HG03342 (cell line): Measurements from ENCODE around the gene SBSN.

Experiments
- ATAC-seq: cut with Tn5 transposase; IDR thresholded peaks from one replicate; pipeline ENCODE4 v1.9.1; 2021; ENCODE audit warnings: mild to moderate bottlenecking, moderate library complexity; ENCODE audit not compliant: unreplicated experiment

SBSN gene

DNA sequence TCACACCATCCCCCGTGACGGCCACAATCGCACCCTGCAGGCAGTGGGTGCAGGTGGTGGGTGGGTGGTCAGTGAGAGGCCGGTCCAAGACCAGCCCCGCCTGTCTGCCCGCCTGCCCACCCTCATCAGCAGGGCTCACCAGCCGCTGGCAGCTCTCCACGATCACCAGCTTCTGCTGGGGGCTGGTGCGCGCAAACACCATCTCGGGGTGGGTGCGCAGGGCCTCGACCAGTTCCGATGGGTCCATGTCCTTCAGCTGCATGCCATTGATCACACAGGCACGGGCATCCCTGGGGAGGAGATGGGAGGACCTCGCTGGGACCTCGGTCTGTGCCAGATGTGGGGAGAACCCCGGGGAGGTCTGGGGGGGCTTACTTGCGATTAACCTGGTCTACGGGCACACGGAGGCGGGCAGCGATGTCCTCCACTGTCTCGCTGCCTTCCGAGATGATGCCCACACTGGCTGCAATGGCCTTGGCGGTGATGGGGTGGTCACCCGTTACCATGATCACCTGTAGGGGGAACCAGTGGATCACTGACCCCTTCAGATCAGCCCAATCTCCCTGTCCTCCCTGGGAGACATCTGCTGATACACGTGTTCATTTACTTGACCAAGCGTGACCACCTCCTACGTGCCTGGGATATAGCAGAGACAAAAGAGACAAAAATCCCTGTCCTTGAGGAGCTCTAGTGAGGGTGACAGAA, 27.3 kb upstream of the SBSN start:
- no peak for ATAC-seq

DNA sequence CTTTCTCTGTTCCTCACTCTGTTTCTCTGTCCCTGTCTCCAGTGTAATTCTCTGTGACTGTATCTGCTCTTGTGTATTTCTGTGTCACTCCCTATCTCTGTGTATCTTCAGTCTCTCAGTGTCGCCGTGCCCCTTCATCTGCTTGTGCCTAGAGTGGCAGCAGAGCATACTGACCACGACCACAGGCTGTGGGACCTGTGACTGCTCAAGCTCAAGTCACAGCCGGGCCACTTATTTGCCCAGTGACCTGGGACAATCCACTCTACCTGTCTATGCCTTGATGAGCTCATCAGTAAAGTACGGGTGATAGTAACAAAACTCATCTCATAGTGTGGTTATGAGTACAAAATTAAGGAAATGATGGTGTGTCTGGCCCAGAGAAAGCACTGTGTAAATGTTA, 26.0 kb upstream of the SBSN start:
- no peak for ATAC-seq

DNA sequence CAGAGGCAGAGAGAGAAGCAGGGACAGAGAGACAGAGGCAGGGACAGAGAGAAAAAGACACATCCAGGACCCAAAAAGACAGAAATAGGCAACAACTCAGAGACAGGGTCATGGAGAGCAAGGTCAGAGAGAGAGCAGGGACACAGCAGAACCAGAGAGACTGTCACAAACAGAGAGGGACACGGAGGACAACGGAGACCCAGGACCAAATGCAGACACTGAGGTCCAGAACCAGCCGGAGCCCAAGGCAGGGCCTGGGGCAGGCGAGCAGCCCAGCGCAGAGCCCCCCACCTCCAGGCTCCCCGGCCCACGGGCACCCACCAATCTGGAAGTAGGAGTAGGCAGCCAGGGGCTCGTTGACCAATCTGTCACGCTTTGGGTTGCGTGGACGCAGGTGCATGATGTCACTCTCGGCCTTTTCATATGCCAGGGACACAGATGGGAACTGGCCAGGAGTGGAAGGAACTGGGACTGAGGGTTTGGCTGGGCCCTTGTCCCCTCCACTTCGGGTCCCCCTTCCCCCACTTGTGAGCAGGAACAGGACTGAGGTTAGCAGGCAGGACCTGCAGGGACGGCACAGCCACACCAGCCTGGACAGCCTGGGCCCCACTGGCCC, 25.4 kb upstream of the SBSN start:
- ATAC-seq: no peak

DNA sequence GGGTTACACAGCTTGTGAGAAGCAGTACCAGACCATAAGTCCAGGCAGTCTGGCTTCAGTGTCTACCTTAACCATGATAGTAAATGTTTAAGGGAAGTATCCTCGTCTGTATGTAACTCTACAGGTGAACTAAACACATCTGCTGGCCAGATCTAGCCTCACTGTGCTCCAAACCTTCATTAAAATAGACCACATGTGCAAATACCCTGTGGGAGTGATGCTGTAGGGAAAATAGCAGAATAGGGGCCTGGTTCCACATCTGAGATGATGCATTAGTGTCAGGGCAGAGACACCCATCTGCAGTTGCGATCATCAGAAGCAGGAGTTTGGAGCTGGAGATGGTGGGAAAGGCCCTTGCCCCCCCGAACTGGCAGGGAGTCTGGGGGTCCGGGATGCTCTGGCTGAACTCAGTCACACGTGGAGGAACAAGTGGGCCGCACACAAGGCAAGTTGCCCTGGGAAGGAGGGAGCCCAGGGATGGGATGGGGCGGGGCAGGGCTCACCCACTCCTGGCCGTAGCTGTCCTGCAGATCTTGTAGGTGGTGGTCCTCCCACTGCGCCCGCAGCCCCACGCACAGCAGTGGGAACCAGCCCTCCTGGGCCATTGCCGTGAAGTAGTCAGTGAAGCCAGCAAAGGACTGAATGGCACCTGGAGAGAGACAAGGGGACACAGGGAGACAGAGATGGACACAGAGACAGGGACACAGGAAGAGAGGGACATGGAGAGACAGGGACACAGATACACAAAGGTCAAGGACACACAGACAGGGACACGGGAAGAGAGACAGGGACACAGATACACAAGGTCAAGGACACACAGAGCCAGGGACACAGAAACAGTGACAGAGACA, 24.6 kb upstream of the SBSN start:
- no peak for ATAC-seq

DNA sequence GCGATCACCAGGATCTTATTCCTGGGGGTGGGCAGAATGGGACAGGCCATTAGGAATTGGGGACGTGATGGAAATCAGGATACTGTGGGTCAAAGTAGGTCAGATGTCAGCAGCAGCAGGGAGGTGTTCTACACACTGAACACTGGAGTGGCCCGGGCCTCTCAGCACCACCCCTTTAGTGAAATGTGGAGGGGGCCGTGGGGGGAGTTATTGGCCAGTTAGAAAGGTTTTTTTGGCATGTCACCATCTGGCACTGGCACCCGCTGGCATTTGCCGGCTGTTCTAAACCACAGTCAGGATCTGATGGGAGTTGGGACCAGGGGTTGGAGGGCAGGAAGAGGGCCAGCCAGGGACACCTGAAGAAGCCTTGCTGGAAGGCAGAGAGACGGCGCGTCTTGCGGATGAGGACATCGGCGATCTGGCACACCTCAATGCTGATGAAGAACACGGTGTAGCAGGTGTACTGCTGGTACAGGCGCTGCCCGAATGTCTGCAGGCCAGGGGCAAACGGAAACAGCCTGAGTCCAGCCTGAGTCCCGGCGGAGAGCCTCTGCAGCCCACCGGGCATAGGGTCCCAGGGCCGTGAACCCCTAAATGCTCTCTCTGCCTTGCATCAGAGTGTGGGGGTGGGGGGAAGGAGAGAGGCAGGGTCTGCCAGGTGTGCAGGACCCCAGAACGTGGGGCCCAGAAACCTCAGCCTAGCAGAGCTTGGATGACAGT, 23.1 kb upstream of the SBSN start:
- ATAC-seq: no peak

DNA sequence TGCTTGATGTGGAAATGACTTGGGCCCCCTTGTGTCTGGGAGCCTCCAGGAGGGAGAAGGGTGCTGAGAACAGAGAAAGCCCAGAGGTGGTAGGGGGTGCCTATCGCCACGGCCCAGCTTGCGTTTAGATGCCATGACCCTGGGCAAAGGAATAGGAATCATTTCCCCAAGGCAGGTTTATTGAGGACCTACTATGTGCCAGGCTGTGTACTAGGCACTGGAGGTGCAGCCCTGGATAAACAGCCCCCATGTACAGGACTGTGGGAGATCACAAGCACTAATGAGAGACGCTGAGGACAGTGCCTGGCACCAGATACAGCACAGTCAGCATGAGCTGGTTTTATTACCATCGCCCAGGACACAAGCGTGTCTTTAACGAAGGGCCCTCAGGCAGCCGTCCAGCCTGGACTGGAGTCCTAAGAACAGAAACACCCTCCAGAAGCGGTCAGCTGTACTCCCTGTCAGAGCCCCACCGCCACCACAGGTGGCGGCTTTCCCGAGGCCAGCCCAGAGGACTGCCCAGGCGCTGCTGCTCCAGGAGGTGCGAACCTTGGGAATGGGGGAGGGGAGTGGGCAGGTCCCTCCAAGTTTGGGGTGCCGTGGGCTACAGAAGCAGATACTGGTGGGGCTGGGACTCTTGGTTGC, 21.9 kb upstream of the SBSN start:
- ATAC-seq: no peak

DNA sequence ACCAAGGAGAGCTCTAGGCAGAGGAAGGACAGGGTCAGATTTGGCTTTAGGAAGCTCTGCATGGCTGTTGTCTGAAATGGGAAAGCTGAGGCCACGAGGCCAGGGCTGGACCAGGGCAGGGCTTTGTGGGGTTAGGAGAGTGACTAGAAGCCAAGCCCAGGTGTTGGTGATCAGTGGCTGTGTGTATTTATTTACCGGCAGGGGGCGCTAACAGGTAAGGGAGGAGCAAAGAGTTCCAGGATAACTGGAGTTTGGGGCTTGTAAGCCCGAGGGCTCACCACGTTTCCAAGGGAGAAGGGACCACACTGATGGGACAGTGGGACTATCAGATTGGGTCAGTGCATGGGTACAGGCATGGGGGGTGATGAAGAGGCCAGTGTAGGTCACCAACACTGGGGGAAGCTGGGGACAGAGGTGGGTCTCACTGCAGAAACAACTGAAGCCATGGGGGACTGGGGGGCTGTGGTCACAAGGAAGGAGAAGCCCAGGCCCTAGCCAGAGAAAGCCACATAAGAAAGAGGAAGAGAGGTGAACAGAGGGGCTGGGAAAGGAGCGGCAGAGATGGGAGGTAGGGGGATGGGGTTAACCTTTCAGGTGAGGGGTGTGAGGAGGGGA, 21.2 kb upstream of the SBSN start:
- ATAC-seq: no peak

DNA sequence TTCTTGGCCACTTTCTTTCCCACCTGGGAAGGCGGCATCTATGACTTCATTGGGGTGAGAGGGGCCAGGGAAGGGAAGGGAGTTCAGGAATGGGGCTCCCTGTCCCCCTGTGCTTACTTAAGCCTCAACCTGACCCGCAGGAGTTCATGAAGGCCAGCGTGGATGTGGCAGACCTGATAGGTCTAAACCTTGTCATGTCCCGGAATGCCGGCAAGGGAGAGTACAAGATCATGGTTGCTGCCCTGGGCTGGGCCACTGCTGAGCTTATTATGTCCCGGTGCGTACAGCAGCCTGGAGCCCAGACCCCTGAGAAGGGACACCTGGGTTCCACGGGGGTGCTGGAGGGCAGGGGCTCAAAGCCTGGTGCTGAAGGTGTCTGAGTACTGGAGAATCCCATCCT, 18.4 kb upstream of the SBSN start:
- ATAC-seq: no peak

DNA sequence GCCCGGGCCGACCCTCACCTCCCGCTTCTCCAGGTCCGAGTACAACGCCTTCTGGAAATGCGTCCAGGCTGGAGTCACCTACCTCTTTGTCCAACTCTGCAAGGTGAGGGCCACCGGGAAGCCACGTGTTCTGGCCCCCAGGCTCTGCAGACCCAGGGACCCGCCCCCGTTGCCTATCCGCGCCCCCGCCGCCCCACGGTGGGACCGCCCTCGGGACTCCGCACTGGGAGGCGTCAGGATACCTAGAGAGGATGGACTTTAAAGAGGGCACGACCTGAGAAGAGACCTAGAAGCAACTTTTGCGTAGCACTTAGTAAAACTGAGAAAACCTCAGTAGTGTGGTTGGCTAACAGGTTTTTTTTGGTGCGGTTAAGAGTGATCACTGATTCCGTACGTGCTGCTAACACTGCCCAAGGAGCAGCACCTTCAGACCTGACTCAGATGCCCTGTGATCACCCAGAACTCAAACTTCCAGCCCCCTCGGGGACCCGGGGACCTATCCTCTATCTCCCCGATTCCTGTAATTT, 17.8 kb upstream of the SBSN start:
- peak; percentile 32 for ATAC-seq

DNA sequence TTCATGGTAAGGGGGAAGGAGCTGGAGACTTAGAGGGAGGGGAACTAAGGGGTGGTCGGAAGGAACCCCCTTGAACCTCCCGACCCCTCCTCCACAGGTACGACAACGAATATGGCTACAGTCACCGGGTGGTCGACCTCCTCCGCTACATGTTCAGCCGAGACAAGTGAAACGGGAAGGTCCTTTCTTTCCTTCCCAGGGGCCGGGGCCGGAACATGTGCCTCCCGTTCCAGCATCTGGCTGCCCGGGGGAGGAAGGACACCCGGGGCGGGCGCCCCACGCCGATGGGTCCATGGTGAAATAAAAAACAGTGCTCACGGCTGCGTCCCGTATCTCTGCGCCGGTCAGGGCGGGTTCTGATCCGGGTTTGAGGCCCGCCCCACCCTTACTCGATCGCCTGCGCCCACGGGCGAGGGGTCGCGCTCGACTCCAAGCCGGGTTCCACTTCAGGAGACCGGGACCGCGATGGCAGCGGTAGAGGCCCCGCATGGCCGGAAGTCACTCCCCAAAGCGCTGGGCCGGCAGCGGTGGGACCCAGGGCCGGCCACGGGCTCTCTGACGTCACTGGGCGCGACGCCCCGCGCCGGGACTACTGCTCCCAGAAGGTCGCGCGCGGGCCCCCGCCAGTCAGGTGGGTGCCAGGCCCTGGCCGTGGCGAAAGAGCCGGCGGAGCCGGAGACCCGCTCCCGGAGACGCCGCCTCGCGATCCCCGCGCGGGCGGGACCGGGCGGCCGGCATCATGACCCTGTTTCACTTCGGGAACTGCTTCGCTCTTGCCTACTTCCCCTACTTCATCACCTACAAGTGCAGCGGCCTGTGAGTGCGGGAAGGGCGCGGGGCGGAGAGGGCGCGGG, 17.1 kb upstream of the SBSN start, which contains the start of gene TMEM147:
TMEM147 (plus strand) TSS at position 626 of the 854 bp plus-strand sequence; CDS start at position 740, 114 bp downstream.
- ATAC-seq: peak; percentile 73

DNA sequence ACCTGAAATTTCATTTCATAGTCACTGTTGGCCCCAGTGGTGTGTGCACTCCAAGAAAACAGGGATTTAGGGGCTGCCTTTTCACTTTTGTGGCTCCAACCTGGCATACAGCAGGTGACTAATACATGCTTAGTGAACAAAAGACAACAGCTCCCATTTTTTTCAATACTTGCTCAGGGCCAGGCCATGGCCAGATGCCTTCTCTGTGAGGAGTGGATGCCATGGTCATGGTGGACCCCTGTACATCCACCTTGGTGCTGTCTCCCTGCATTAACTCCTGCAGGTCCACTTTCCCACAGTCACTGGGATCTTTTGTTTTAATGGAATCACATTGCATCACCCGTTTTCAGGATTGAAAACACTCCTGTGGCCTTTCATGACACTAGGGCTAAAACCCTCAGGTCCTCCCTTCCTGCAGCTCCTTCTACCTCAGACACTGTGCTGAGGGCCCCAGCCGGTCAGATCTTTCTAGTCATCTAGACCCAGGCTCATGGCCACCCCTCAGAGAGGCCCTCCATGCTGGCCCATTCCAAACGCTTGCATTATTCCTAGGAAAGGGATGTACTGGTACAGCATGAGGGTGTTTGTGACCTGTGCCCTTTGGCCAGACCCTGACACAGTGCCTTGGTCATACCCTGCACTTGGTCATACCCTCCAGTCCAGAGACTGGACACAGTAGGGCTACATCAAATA, 16.1 kb upstream of the SBSN start:
- no peak for ATAC-seq

DNA sequence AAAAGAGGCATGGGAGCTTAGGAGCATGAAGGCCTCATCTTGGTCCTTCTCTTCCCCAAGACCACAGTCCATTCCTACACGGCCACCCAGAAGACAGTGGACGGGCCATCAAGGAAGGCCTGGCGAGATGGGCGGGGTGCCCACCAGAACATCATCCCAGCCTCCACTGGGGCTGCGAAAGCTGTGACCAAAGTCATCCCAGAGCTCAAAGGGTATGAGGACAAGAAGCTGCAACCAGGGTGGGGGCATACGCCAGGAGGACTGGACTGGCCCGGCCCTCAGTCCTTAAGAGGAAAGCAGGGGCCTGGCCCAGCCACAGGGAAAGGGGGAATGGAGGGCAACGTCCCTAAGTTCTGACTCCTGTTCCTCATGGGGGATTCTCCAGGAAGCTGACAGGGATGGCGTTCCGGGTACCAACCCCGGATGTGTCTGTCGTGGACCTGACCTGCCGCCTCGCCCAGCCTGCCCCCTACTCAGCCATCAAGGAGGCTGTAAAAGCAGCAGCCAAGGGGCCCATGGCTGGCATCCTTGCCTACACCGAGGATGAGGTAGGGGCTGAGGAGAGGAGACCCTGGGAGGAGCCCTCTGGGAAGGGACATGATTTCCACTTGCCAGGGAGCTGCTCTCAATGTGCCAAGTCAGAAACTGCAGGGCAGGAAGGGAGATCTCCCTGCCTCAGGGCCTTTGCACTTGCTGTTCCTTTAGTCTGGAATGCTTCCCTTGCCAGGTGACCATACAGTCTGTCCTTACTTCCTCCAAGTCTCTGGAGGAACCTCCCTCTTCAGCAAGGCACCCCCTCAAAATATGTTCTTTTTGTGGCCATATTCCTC, 15.4 kb upstream of the SBSN start:
- ATAC-seq: no peak

DNA sequence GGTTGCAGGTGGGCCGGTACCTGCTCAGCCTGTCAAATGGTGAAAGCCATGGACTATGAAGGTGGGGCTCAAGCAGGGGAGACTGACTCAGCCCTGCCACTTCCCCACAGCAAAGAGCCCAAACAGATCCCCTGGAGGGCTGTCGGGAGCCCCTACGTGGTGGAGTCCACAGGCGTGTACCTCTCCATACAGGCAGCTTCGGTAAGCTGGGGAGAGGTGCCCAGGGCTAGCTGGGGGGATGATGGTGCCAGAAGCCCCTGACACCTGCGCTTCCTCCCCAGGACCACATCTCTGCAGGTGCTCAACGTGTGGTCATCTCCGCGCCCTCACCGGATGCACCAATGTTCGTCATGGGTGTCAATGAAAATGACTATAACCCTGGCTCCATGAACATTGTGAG, 14.1 kb upstream of the SBSN start:
- no peak for ATAC-seq

DNA sequence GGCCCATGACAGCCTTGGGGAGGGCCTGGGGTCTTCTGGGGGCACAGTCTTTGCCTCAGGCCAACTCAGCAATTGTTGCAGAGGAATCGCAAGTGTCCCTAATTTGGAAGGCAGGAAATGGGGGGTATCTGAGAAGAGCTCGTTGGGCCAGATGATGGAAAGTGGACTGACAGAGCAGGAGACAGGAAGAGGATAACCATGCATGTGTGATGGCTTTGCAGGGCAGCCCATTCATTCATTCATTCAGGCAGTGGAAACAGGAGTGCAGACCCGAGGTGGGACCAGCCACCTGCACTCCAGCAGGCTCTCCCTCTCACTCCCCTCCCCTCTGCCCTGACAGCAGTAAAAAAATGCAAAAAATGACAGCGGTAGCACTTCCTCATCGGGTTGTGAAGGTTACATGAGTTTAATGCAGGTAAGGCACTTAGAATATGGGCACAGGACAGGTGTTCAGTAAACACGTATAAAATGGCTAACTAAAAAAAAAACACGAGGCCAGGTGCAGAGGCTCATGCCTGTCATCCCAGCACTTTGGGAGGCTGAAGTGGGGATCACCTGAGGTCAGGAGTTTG, 12.3 kb upstream of the SBSN start:
- ATAC-seq: no peak

DNA sequence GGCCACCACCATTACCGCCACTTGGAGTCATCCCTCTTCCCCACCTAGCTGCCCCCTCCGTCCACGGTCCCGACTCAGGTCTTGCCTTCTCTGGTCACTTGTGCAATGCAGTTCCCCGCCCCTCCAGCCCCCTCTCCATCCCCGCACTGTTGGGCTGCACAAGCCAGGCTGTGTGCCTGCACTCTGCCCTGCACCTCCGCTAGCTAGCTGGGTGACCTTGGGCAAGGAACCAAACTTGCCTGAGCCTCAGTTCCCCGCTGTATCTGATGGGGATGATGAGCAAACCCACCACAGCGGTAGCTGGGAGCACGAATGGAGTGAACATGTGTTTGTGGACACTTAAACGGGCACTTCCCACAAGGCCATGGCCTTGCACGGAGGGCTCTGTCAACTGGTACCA, 11.7 kb upstream of the SBSN start:
- ATAC-seq: no peak

DNA sequence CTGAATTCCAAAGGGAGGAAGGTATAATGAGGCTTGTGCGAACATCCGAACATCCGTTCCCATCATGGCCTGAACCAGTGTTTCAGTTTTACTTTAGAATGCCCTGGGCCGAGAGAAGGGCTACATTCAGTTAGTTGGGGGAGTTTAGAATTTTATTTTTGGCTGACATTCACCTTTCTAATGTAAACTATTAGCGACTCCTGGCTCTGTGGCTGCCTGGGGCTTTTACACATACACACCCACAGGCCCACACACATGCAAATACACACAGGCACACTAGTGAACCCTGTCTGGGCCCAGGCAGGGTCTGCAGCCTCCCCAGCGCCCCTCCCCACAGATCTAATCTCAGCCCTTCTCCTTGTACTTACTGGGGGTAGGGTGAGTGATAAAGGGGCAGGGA, 11.2 kb upstream of the SBSN start:
- ATAC-seq: no peak

DNA sequence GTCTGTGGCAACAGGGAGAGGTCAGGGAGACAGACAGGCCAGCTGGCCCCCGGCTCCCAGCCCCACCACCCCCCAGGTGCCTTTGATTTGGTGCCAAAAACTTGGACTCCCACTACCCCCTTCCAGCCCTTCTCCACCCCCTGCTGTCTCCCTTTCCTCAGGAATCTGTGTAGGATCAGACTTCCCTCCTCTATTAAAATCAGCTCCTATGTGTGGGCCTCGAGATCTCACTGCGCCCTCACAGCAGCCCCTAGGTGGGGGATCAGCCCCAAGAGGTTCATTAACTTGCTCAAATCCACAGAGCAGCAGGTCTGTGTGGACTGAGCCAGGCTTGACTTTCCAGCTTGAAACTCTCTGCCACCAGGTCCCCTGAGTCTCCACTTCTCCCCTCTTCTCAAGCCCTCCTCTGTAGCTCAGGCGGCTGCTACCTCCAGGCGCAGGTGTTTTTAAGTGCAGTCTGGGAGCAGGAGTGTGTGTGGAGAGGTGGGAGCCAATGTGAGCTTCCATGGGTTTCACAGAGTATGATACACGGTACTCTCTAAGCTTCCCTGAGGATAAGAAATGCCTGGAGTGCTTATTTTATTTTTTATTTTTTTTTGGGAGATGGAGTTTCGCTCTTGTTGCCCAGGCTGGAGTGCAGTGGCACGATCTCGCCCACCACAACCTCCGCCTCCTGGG, 6.8 kb upstream of the SBSN start:
- no peak for ATAC-seq
